ENCODE measurements around the gene LIPC.

Gene LIPC

GRCh38 chr15:58523634-58524033 is 91.8 kb downstream of the LIPC start:
- H3K4me2 ChIP-seq: no peak overlapping the region
- TF ChIP-seq, protein P1, sequence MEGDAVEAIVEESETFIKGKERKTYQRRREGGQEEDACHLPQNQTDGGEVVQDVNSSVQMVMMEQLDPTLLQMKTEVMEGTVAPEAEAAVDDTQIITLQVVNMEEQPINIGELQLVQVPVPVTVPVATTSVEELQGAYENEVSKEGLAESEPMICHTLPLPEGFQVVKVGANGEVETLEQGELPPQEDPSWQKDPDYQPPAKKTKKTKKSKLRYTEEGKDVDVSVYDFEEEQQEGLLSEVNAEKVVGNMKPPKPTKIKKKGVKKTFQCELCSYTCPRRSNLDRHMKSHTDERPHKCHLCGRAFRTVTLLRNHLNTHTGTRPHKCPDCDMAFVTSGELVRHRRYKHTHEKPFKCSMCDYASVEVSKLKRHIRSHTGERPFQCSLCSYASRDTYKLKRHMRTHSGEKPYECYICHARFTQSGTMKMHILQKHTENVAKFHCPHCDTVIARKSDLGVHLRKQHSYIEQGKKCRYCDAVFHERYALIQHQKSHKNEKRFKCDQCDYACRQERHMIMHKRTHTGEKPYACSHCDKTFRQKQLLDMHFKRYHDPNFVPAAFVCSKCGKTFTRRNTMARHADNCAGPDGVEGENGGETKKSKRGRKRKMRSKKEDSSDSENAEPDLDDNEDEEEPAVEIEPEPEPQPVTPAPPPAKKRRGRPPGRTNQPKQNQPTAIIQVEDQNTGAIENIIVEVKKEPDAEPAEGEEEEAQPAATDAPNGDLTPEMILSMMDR (conservative IDR thresholded peaks at IDR 0.05; ENCODE audit: low read depth, low read length): no peak
- H3K27me3 ChIP-seq (ENCODE audit: insufficient read depth, low read depth): no peaks in the 10 kb centered on the region
- H4K20me1 ChIP-seq (ENCODE audit: insufficient read depth): no peaks in the 10 kb centered on the region
- H3K9ac ChIP-seq: no peak overlapping the region
- no peak overlapping the region for H3K4me3 ChIP-seq (IDR thresholded peaks at IDR 0.05; ENCODE audit: insufficient read depth, low read depth, low read length)
- no peak overlapping the region for H3K27ac ChIP-seq
- no peaks in the 10 kb centered on the region for H3K36me3 ChIP-seq (ENCODE audit: insufficient read depth)
- peaks cover 8% of the 10 kb centered on the region for H3K4me1 ChIP-seq (ENCODE audit: low read depth, poor library complexity, severe bottlenecking)
- no peak overlapping the region for H2AFZ ChIP-seq (ENCODE audit: low read depth)
- H3K79me2 ChIP-seq (ENCODE audit: insufficient read depth, low read depth): no peaks in the 10 kb centered on the region

DNA sequence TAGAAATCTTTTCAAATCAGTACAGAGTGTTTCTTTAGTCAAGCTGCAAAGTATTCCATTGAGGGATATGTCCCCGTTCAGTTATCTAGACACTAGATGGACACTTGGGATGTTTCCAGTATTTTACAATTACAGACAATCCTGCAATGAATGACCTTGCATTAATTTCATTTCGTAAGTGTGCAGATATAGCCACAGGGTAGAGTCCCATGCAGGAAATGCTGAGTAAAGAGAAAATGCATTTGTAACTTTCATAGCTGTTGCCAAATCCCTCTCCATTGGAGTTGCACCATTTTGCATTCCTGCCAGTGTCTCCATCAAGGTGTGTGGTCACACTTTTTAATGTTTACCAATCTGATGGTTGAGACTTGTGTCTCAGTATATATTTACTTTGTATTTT is 92.5 kb downstream of the LIPC start:
- Histone ChIP-seq H3K79me2 (ENCODE audit: insufficient read depth, low read depth) (no peaks in the 10 kb centered on the region), H3K36me3 (ENCODE audit: insufficient read depth) (no peaks in the 10 kb centered on the region), H3K9ac (no peak overlapping the region), H3K27ac (no peak overlapping the region), H3K27me3 (ENCODE audit: insufficient read depth, low read depth) (no peaks in the 10 kb centered on the region), H3K4me1 (ENCODE audit: low read depth, poor library complexity, severe bottlenecking) (peaks cover 4% of the 10 kb centered on the region), H2AFZ (ENCODE audit: low read depth) (no peak overlapping the region), H3K4me2 (peak overlapping the region; percentile 18; the same call in 1 of the 2 replicates), H4K20me1 (ENCODE audit: insufficient read depth) (no peaks in the 10 kb centered on the region), H3K4me3 (IDR thresholded peaks at IDR 0.05; ENCODE audit: insufficient read depth, low read depth, low read length) (no peak overlapping the region)
- TF ChIP-seq, protein P1 (conservative IDR thresholded peaks at IDR 0.05; ENCODE audit: low read depth, low read length): no peak

DNA sequence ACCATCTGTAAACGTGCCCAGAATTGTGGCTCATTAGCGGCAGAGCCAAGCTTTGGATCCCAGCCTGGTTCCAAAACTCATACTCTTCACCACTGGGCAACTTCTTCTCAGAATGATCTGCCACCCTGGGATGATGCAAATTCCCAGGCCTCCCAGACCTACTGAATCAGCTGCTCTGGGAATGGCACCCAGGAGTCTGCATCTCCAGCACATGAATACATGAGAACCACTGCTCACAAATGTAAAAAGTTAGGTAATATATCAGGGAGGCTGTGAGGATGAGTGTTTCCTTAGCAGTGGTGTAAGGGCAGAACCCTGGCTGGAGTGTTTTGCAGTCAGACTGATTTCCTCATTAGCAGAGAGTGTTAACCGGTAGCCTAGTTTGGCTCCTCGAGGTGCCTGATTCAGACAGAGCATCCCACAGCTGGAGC is 94.2 kb downstream of the LIPC start:
- H3K79me2 ChIP-seq (ENCODE audit: insufficient read depth, low read depth): no peaks in the 10 kb centered on the region
- TF ChIP-seq, protein P1 (conservative IDR thresholded peaks at IDR 0.05; ENCODE audit: low read depth, low read length): no peak
- no peaks in the 10 kb centered on the region for H3K36me3 ChIP-seq (ENCODE audit: insufficient read depth)
- H4K20me1 ChIP-seq (ENCODE audit: insufficient read depth): no peaks in the 10 kb centered on the region
- H3K27ac ChIP-seq: no peak overlapping the region
- H3K9ac ChIP-seq: no peak overlapping the region
- H3K4me1 ChIP-seq (ENCODE audit: low read depth, poor library complexity, severe bottlenecking): peaks cover 4% of the 10 kb centered on the region
- H3K27me3 ChIP-seq (ENCODE audit: insufficient read depth, low read depth): no peaks in the 10 kb centered on the region
- H3K4me2 ChIP-seq: no peak overlapping the region
- H3K4me3 ChIP-seq (IDR thresholded peaks at IDR 0.05; ENCODE audit: insufficient read depth, low read depth, low read length): no peak overlapping the region
- no peak overlapping the region for H2AFZ ChIP-seq (ENCODE audit: low read depth)

GRCh38 chr15:58526647-58527192 is 94.9 kb downstream of the LIPC start:
- no peak overlapping the region for H3K4me3 ChIP-seq (IDR thresholded peaks at IDR 0.05; ENCODE audit: insufficient read depth, low read depth, low read length)

More at GRCh38 chr15:58526647-58527192, 94.9 kb downstream of the LIPC start:
- Histone ChIP-seq H3K4me2 (no peak overlapping the region), H2AFZ (ENCODE audit: low read depth) (no peak overlapping the region), H3K9ac (no peak overlapping the region), H3K27me3 (ENCODE audit: insufficient read depth, low read depth) (no peaks in the 10 kb centered on the region), H3K79me2 (ENCODE audit: insufficient read depth, low read depth) (no peaks in the 10 kb centered on the region), H3K4me1 (ENCODE audit: low read depth, poor library complexity, severe bottlenecking) (peaks cover 4% of the 10 kb centered on the region), H3K36me3 (ENCODE audit: insufficient read depth) (no peaks in the 10 kb centered on the region), H3K27ac (no peak overlapping the region), H4K20me1 (ENCODE audit: insufficient read depth) (no peaks in the 10 kb centered on the region)
- TF ChIP-seq, protein P1 (conservative IDR thresholded peaks at IDR 0.05; ENCODE audit: low read depth, low read length): no peak
